H9 (cell line): ENCODE measurements around the gene IL1RL1. TPM values are rescaled to one million over a fixed set of nuclear protein-coding genes. Genes with fewer than 3 reads are reported as not detected.

Experiments
- DNase-seq: peaks from one replicate; pipeline ENCODE4 v3.0.0-alpha.2; 2017
- H2AFZ ChIP-seq: one replicate; pipeline ENCODE4 v1.6.1; 2013; ENCODE audit warnings: mild to moderate bottlenecking, low read length, control low read depth, moderate library complexity
- H2AK5ac ChIP-seq: 2 replicates; pipeline ENCODE4 v1.6.1; 2013; ENCODE audit warnings: low read length, control low read depth, mixed read lengths; ENCODE audit not compliant: insufficient read length
- H2BK120ac ChIP-seq: one replicate; pipeline ENCODE4 v1.6.1; 2013; ENCODE audit warnings: low read depth, mild to moderate bottlenecking, low read length, control low read depth, inconsistent platforms; ENCODE audit not compliant: poor library complexity, severe bottlenecking
- H2BK12ac ChIP-seq: 2 replicates; pipeline ENCODE4 v1.6.1; 2013; ENCODE audit warnings: low read length, control low read depth, mixed read lengths, low read depth; ENCODE audit not compliant: insufficient read length
- H2BK15ac ChIP-seq: 2 replicates; pipeline ENCODE4 v1.6.1; 2013; ENCODE audit warnings: low read depth, low read length, control low read depth
- H2BK20ac ChIP-seq: one replicate; pipeline ENCODE4 v1.6.1; 2013; ENCODE audit warnings: low read depth, mild to moderate bottlenecking, low read length, control low read depth, inconsistent platforms; ENCODE audit not compliant: poor library complexity, severe bottlenecking
- H2BK5ac ChIP-seq: 2 replicates; pipeline ENCODE4 v1.6.1; 2013; ENCODE audit warnings: low read length, control low read depth, mixed read lengths; ENCODE audit not compliant: insufficient read length
- H3K14ac ChIP-seq: 2 replicates; pipeline ENCODE4 v1.6.1; 2013; ENCODE audit warnings: low read length, control low read depth; ENCODE audit not compliant: insufficient read depth
- H3K18ac ChIP-seq: 2 replicates; pipeline ENCODE4 v1.6.1; 2013; ENCODE audit warnings: low read depth, mild to moderate bottlenecking, mixed read lengths, low read length, control low read depth; ENCODE audit not compliant: insufficient read length
- H3K23ac ChIP-seq: 2 replicates; pipeline ENCODE4 v1.6.1; 2013; ENCODE audit warnings: low read length, control low read depth, mixed read lengths, low read depth; ENCODE audit not compliant: insufficient read length
- H3K23me2 ChIP-seq: 2 replicates; pipeline ENCODE4 v1.6.1; 2013; ENCODE audit warnings: low read depth, mild to moderate bottlenecking, mixed read lengths, low read length, control low read depth; ENCODE audit not compliant: insufficient read length, poor library complexity, severe bottlenecking
- H3K27ac ChIP-seq: 2 replicates; pipeline ENCODE4 v1.5.1; 2013; ENCODE audit warnings: low read length, control low read depth, mixed read lengths, low read depth; ENCODE audit not compliant: insufficient read length
- H3K27me3 ChIP-seq: 2 replicates; pipeline ENCODE4 v1.6.1; 2013; ENCODE audit warnings: low read length, control low read depth, inconsistent platforms; ENCODE audit not compliant: insufficient read depth
- H3K4ac ChIP-seq: 2 replicates; pipeline ENCODE4 v1.6.1; 2013; ENCODE audit warnings: low read depth, mild to moderate bottlenecking, control low read depth, inconsistent platforms, low read length, moderate library complexity
- H3K4me1 ChIP-seq: 2 replicates; pipeline ENCODE4 v1.6.1; 2013; ENCODE audit warnings: low read length, control low read depth, inconsistent platforms; ENCODE audit not compliant: insufficient read depth
- H3K4me2 ChIP-seq: 2 replicates; pipeline ENCODE4 v1.6.1; 2013; ENCODE audit warnings: low read length, control low read depth, mixed read lengths; ENCODE audit not compliant: insufficient read length, insufficient read depth
- H3K56ac ChIP-seq: 2 replicates; pipeline ENCODE4 v1.6.1; 2013; ENCODE audit warnings: low read depth, mild to moderate bottlenecking, mixed read lengths, low read length, control low read depth; ENCODE audit not compliant: insufficient read length
- H3K79me1 ChIP-seq: 2 replicates; pipeline ENCODE4 v1.6.1; 2013; ENCODE audit warnings: low read depth, mild to moderate bottlenecking, moderate library complexity, low read length, control low read depth, inconsistent platforms; ENCODE audit not compliant: insufficient read depth, poor library complexity, severe bottlenecking
- H3K79me2 ChIP-seq: 2 replicates; pipeline ENCODE4 v1.6.1; 2013; ENCODE audit warnings: low read length, control low read depth, inconsistent platforms; ENCODE audit not compliant: insufficient read depth
- H3K9ac ChIP-seq: 2 replicates; pipeline ENCODE4 v1.6.1; 2013; ENCODE audit warnings: low read length, control low read depth, mixed read lengths; ENCODE audit not compliant: insufficient read length; ENCODE audit errors: extremely low read depth
- H3K9me3 ChIP-seq: one replicate; pipeline ENCODE4 v1.6.1; 2013; ENCODE audit warnings: low read depth, low read length, inconsistent platforms; ENCODE audit not compliant: control insufficient read depth
- H3T11ph ChIP-seq: one replicate; pipeline ENCODE4 v1.6.1; 2013; ENCODE audit warnings: mild to moderate bottlenecking, low read length, control low read depth, inconsistent platforms
- H4K20me1 ChIP-seq: one replicate; pipeline ENCODE4 v1.6.1; 2013; ENCODE audit not compliant: control insufficient read depth, insufficient read length, insufficient read depth
- H4K5ac ChIP-seq: 2 replicates; pipeline ENCODE4 v1.6.1; 2013; ENCODE audit warnings: low read depth, mild to moderate bottlenecking, mixed read lengths, low read length, control low read depth; ENCODE audit not compliant: insufficient read length
- H4K8ac ChIP-seq: replicated peaks from 2 replicates; pipeline ENCODE4 v1.6.1; 2013; ENCODE audit warnings: low read length, control low read depth, mixed read lengths, low read depth; ENCODE audit not compliant: insufficient read length
- H4K91ac ChIP-seq: 2 replicates; pipeline ENCODE4 v1.6.1; 2013; ENCODE audit warnings: low read depth, mild to moderate bottlenecking, moderate library complexity, mixed read lengths, low read length, control low read depth; ENCODE audit not compliant: insufficient read length
- H3K27ac Mint-ChIP-seq, 3 experiments: 2 replicates in 2 of 3; 3 replicates in 1 of 3; pipeline ENCODE4 v1.8.0; 2020 to 2021; ENCODE audit warnings: mixed read lengths in 3 of 3, mild to moderate bottlenecking in 1 of 3, moderate library complexity in 1 of 3
- H3K27me3 Mint-ChIP-seq: 2 replicates; pipeline ENCODE4 v1.8.0; 2021; ENCODE audit warnings: low read depth, mild to moderate bottlenecking, moderate library complexity, mixed read lengths
- H3K36me3 Mint-ChIP-seq, 3 experiments: 2 replicates in 2 of 3; 3 replicates in 1 of 3; pipeline ENCODE4 v1.8.0; 2020 to 2021; ENCODE audit warnings: low read depth in 3 of 3, mixed read lengths in 3 of 3; ENCODE audit not compliant: insufficient read depth in 1 of 3
- H3K4me1 Mint-ChIP-seq, 2 experiments: 2 replicates each; pipeline ENCODE4 v1.8.0; 2020; ENCODE audit warnings: mixed read lengths in 2 of 2
- H3K4me3 Mint-ChIP-seq, 2 experiments: 2 replicates in 1 of 2; 3 replicates in 1 of 2; pipeline ENCODE4 v1.8.0; 2020 to 2021; ENCODE audit warnings: mild to moderate bottlenecking in 2 of 2, mixed read lengths in 2 of 2, moderate library complexity in 1 of 2
- H3K9me3 Mint-ChIP-seq, 2 experiments: 2 replicates in 1 of 2; 3 replicates in 1 of 2; pipeline ENCODE4 v1.8.0; 2020; ENCODE audit warnings: mild to moderate bottlenecking in 2 of 2, mixed read lengths in 2 of 2, moderate library complexity in 1 of 2
- CTCF ChIP-seq: fragments of 200-600 bp; sonication (generic); conservative IDR thresholded peaks from 3 replicates; pipeline ENCODE4 v1.8.0; 2021; ENCODE audit warnings: antibody characterized with exemption, mild to moderate bottlenecking
- WGBS: extraction: QIAGEN DNeasy Blood & Tissue Kit; methylation state at CpG from one replicate; pipeline ENCODE4 v1.1.7; 2013; ENCODE audit warnings: missing lambda C conversion rate, low lambda C conversion rate, mixed read lengths; ENCODE audit not compliant: insufficient read length; ENCODE audit errors: extremely low coverage; 5-methylcytosine and 5-hydroxymethylcytosine counted together
- total RNA-seq: library from RNA; stranded (reverse); gene quantifications from 2 replicates; pipeline ENCODE4 v1.2.1, GENCODE V29; 2021

IL1RL1 gene
- total RNA-seq, 1 experiment from 2014 or later = not detected

GRCh38 chr2:102350137-102350793 lies 38.9 kb downstream of the IL1RL1 start:
- Mint-ChIP-seq H3K4me3 (no peak overlapping the region), H3K27me3 (peaks cover 18% of the 10 kb centered on the region), H3K9me3 (no peaks in the 10 kb centered on the region), H3K27ac (no peak overlapping the region), H3K4me1 (0 out of 4 replicates have a peak, but pooled peaks cover under 1% of the 10 kb centered on the region in 2 experiments), H3K36me3 (no peaks in the 10 kb centered on the region)
- H2BK5ac ChIP-seq = no peak overlapping the region
- no peak overlapping the region for H3K14ac ChIP-seq
- H3K4ac ChIP-seq = no peak overlapping the region
- DNase-seq = no peak
- no peak overlapping the region for H2BK15ac ChIP-seq
- H3K79me1 ChIP-seq = no peaks in the 10 kb centered on the region
- H2BK120ac ChIP-seq = no peak overlapping the region
- H3K27me3 ChIP-seq = no peaks in the 10 kb centered on the region
- H3K9me3 ChIP-seq = no peaks in the 10 kb centered on the region
- H2AK5ac ChIP-seq = no peak overlapping the region
- H4K20me1 ChIP-seq = no peaks in the 10 kb centered on the region
- TF ChIP-seq CTCF = no peak
- no peaks in the 10 kb centered on the region for H3K79me2 ChIP-seq
- no peak overlapping the region for H2BK20ac ChIP-seq
- no peak overlapping the region for H2BK12ac ChIP-seq
- no peak overlapping the region for H3K27ac ChIP-seq
- H4K5ac ChIP-seq = no peak overlapping the region
- H3K23me2 ChIP-seq = no peaks in the 10 kb centered on the region
- H2AFZ ChIP-seq = no peak overlapping the region
- H3K56ac ChIP-seq = no peak overlapping the region
- no peak overlapping the region for H4K8ac ChIP-seq
- H3K9ac ChIP-seq = no peak overlapping the region
- no peak overlapping the region for H3K23ac ChIP-seq
- H3T11ph ChIP-seq = no peak overlapping the region
- H3K18ac ChIP-seq = no peak overlapping the region
- H3K4me1 ChIP-seq = no peaks in the 10 kb centered on the region
- no peak overlapping the region for H4K91ac ChIP-seq
- no CpG with 5 or more reads among the region's 1 CpG for WGBS
- no peak overlapping the region for H3K4me2 ChIP-seq
